ENCODE results near the gene FNDC11.
"Not testable (repeated sequence)": the region's sequence is repeated elsewhere in the genome, so short reads cannot be mapped to it uniquely, and the experiment has no call there.

Gene FNDC11

DNA sequence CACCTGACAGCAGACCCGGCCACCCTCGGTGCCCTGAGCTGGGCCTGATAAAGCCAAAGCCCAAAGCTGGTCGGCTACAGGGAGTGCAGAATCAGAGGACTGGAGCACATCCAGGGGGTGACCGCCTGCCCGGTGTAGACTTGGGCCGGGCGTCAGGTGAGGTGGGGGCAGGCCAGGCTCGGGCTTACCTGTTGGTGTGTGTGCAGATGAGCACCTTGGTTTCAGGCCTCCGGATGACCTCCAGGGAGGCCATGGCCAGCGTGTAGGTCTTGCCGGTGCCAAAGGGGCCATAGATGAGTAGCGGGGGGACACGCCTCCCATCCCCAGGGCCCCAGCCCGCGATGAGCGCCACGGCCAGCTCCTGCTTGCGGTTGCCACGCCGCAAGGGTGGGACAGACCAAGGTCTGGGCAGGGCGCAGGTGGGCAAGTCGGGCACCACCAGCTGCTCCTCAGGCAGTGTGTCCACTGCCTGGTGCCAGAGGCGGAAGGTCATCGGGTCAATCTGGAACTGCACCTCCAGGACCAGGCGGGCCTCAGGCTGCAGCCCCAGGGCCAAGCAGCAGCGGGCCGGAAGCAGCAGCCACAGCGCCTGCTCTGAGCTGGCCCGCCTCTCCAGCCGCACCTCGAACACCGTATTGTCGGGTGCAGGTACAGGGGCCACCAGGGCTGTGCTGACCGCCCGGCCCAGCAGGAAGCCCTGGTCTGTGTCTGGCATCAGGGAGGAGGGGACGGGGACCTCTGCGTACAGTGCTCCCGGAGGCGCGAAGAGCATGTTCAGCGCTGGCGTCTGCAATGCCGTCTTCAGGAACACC is 14.4 kb downstream of the FNDC11 start:
- no peak for DNase-seq

DNA sequence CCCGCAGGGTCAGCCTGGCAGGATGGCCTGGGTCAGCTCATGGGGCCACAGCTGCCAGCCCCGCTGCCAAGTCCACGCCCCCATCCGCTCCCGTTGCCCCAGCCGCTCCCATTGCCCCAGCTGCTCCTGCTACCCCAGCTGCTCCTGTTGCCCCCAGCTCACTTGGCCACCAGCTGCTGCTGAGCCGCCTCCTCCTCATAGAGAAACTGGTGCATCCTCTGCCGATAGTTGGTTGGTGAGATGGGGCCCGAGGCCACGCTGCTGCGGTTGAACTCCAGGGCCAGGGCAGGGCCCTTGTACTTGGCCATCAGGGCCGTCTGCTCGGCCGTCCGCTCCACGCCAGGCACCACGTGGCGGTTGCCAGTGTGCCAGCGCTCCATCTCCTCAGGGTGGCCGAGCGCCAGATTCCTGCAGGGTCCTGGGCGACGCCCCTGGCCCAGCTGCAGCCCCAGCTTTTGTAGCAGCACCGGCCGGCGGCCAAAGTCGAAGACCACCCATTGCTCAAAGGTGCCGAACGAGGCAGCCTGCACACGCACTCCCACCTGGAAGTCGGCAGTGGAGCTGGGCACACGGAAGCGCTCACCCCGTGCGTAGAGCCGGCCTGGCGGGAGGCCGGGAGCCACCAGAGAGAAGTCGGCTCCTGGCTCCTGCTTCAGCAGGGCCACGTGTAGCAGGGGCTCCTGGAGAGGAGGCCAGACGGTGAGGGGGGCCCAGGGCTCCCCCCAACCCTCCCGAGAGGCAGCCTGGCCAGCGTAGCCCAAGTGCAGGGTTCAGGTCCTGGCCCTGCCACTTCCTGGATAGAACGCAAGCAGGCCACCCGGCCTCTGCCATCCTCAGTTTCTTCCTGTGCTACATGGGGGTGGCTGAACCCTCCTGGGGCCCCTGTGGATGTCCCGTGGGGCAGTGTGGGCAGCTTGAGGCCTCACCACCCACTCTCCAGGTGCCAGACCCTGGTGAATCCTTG is 15.3 kb downstream of the FNDC11 start:
- peak; percentile 42 for DNase-seq

DNA sequence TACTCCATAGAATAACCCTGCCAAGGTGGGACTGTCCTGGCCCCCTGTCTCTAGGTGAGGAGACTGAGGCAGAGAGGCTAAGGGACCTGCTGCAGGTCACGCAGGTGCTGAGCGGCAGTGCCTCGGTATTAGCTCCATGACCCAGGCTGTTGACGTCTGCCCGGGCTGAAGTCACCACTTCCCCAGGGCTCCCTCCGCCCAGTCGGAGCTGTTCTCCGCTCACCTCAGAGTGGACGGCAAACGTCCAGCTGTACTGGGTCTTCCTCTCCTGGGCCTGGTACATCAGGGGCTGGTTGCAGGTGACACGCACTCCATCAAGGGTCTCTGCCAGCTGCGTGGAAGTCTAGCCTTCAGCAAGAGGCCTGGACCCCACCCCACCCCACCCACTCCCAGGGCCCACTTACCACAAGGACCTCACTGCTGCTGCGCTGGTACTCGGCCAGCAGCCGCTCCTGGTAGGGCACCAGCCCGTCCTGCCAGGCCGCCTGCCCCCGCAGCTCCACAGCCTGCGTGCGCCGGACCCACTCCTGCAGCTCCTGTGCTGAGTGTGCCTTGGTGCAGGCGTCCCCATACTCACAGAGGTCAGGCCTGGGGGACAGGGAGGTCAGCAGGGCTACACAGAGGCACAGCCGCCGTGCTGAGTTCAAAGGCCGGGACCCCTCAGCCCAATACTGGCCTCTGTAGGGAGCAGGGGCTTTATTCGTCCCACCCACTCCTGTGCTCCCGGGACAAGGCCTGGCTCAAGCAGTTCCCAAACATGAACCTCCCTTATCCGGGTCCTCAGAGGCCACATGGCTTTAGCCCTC is 16.5 kb downstream of the FNDC11 start:
- no peak for DNase-seq

DNA sequence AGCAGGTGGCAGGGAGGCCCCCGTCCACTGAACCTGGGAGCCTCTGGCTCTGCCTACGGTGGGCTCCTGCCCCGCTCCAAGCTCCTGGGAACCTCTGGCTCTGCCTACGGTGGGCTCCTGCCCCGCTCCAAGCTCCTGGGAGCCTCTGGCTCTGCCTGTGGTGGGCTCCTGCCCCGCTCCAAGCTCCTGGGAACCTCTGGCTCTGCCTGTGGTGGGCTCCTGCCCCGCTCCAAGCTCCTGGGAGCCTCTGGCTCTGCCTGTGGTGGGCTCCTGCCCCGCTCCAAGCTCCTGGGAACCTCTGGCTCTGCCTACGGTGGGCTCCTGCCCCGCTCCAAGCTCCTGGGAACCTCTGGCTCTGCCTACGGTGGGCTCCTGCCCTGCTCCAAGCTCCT is 17.1 kb downstream of the FNDC11 start:
- not testable (repeated sequence) for DNase-seq

DNA sequence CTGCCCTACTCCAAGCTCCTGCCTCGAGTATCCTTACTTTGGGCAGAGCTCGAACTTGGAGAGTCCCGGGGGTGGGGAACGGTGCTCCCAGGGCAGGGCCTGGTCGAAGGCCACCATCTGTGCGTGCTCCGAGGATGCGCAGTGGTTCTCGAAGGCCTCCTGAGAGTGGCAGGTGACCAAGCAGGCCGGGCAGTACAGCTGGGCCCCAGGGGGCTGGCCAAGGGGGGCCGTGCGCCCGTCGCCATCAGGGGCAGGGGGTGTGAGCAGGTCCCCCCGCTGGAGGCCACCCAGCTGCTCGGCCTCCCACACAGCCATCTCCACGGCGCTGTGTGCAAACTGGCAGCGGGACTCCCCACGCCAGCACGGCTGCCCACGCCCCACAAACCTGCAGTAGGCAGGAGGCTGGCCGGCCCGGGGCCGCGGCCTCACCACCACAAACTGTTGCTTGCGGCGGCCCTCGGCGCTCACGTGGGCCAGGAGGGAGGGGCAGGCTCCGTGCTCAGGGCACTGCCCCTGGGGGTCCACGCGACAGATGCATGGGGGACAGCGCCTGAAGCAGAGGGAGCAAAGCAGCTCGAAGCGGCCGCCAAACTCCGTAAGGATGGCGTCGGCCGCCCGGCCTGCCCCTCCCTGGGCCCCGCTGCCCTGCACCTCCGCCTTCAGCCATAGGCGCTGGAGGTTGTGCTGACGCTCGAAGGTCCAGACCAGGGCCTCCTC is 18.3 kb downstream of the FNDC11 start:
- DNase-seq: no peak

- DNase-seq: no peak
These were observed 19.1 kb downstream of the FNDC11 start for GRCh38 chr20:63572788-63573646.

GRCh38 chr20:63573647-63574131 is 19.7 kb downstream of the FNDC11 start:
- DNase-seq: no peak

- peak; percentile 45 for DNase-seq
These were observed 20.3 kb downstream of the FNDC11 start, which contains the start of gene HELZ2 for GRCh38 chr20:63574156-63574828. HELZ2 (minus strand) TSS chr20:63574239; CDS start chr20:63572385, 1,854 bp downstream.

DNA sequence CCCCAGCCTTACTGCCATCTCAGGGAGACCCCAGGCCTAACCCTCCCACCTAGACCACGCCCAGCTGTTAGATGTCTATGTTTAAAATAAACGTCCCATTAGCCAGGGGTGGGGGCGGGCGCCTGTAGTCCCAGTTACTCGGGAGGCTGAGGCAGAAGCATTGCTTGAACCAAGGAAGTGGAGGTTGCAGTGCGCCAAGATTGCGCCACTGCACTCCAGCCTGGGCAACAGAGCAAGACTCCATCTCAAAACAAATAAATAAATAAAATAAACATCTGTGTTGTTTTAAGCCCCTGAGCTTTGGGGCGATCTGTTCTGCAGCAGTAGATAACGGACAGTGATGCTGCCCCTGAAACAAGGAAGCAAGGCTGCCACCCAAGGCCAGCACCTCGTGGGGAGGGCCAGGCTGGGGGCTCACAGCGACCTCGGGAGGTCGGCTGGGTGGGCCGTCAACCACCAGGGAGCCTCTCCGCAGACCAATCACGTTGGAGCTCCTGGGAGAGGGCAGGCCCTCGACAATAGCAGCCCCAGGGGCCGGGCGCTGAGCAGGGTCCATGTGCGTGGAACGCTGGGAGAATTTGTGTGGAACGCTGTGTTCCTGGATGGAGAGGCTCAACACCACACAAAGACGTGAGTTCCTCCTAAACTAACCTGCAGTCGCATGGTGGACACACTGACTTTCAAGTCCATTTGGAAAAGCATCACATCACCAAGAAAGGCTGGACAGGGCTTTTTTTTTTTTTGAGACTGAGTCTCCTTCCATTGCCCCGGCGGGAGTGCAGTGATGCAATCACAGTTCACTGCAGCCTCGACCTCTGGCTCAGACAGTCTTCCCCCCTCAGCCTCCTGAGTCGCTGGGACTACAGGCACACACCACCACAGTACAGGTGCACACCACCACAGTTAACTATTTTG is 21.1 kb downstream of the FNDC11 start:
- DNase-seq: no peak

DNA sequence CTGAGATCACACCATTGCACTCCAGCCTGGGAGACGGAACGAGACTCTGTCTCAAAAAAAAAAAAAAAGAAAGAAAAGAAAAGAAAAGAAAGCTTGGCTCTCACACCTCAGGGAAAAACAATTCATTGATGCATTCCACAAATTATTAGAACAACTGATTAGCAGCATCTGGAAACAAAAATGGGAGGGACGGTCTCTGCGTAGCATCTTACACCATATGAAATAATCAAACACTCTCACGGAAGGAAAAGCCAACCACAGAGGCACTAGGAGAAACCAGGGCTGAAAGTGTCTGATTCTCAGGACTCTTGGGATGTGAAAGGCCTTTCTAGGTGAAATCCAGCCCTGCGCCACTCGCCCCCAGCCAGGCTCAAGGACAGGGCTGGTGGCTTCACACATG is 22.4 kb downstream of the FNDC11 start:
- DNase-seq: no peak

DNA sequence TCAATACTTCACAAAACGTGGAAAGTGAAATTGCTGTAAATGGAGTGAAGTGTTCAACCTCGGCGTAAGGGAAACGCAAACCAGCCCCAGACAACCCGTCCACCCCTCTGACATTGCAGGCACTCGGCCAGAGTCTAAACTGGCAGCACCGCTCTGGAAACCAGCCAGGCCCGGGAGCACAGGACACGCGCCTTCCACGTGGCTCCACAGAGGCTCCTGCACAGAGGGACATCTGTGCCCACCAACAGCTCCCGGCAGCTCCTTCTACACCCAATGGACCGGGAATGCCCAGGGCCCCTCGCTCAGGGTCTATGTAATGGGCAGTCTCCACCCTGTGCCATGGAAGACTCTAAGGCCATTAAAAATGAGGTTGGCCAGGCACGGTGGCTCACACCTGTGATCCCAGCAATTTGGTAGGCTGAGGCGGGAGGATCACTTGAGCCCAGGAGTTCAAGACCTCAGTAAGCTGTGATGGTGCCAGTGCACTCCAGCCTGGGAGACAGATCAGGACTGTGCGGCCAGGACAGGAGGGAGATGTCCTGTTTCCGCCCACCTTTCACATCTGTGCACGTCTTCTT is 23.4 kb downstream of the FNDC11 start:
- peak; percentile 8 for DNase-seq

DNA sequence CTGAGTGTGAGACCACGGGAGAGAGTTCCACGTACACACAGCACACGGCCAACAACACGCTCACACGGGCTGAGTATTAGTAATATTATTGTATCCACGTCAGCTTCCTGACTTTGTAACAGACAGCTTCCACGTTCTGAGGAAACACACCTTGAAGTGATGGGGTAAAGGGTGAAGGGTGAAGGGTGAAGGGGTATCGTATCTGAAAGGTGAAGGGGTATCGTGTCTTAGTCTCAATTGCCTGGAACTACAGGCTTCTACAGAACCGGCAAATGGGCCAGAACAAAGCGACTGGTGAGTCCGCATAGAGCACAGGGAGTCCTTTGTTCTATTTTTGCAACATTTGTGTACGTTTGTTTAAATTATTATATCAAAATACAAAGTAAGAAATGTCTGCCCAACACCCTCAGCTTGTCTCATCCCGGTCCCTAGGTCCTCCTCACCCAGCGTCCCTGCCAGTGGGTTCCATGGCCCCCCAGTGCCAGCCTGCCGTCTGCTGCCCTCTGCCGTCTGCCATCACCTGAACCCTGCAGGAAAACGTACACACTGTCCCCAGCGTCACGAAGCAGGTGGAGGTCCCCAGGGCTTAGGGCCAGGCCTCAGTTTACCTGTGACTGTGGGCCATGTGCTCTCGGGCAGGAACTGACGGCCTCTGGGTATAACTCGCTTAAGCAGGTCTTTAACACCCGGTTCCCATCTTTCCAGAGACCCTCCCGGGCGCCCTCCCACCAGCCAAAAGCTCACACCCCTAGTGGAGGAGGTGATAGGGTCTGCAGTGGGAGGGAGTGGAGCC is 24.5 kb downstream of the FNDC11 start:
- DNase-seq: no peak

- no peak for DNase-seq
These were observed 25.2 kb downstream of the FNDC11 start for GRCh38 chr20:63579017-63579694.

- DNase-seq: no peak
These were observed 27.0 kb downstream of the FNDC11 start for GRCh38 chr20:63580796-63581461.

- no peak for DNase-seq
These were observed 28.6 kb downstream of the FNDC11 start for GRCh38 chr20:63582382-63583063.

All from NCI-H446 treated with DMSO at 0.1 percent for 48 hours (cell line).